HCT116 (cell line): ENCODE results near the gene NCR1. TPM values are rescaled to one million over a fixed set of nuclear protein-coding genes. Genes with fewer than 3 reads are reported as not detected.
"Not testable (repeated sequence)": the region's sequence is repeated elsewhere in the genome, so short reads cannot be mapped to it uniquely, and the experiment has no call there.

Experiments used
- ATAC-seq: fragments of 200-7000 bp; cut with Tn5 transposase; 2 replicates; pipeline ENCODE4 v1.9.1; 2020; ENCODE audit warnings: mild to moderate bottlenecking, moderate library complexity
- BruUV-seq: library from RNA; stranded (reverse); fragments of 400-500 nt; replicated peaks from 2 replicates; lab custom pipeline; 2021; lab: Mats Ljungman, UMichigan
- CTCF ChIA-PET: fragments of 300-600 bp; sonication (Branson Sonifier 250); formaldehyde crosslinking; loops from one replicate; lab custom pipeline; 2021; ENCODE audit warnings: antibody characterized with exemption; lab: Charles Lee
- POLR2A ChIA-PET: fragments of 300-600, 350-600 bp; sonication (Branson Sonifier 250); formaldehyde crosslinking; loops from one replicate; lab custom pipeline; 2021; ENCODE audit warnings: antibody characterized with exemption; lab: Charles Lee
- RAD21 ChIA-PET, 2 experiments: fragments of 300-600 bp; sonication (Branson Sonifier 250); formaldehyde crosslinking; loops; one replicate each; lab custom pipeline; 2023; ENCODE audit warnings: low total read pairs in 2 of 2; ENCODE audit not compliant: uncharacterized antibody in 2 of 2, unreplicated experiment in 2 of 2, low non-redundant PET in 1 of 2; lab: Charles Lee
- DNase-seq: peaks from one replicate; pipeline ENCODE4 v3.0.0-alpha.2; 2010; ENCODE audit warnings: low read depth, low spot score
- H2AFZ ChIP-seq: fragments of 200-600 bp; shearing (Covaris generic), sonication (generic); 2 replicates; pipeline ENCODE4 v1.6.1; 2017; ENCODE audit warnings: low read depth, mixed run types, mixed read lengths, antibody characterized with exemption, low read length; ENCODE audit not compliant: poor library complexity, severe bottlenecking
- H3K27ac ChIP-seq: 2 replicates; pipeline ENCODE4 v1.5.1; 2012; ENCODE audit warnings: low read depth, low read length
- H3K27me3 ChIP-seq: fragments of 200-600 bp; sonication (generic); 2 replicates; pipeline ENCODE4 v1.6.1; 2016; ENCODE audit warnings: mixed run types, low read length, mixed read lengths; ENCODE audit not compliant: insufficient read depth
- H3K36me3 ChIP-seq, 2 experiments: fragments of 200-500 bp in 1 of 2; fragments of 200-600 bp in 1 of 2; sonication (Bioruptor generic) in 1 of 2; sonication (generic) in 1 of 2; 2 replicates each; pipeline versions ENCODE4 v1.5.1 to v1.6.1; 2014 to 2016; ENCODE audit warnings: low read length in 2 of 2, inconsistent platforms in 1 of 2, mixed read lengths in 1 of 2, mixed run types in 1 of 2; ENCODE audit not compliant: insufficient read depth in 2 of 2, control insufficient read depth in 1 of 2
- H3K4me1 ChIP-seq, 2 experiments: fragments of 200-600 bp in 1 of 2; sonication (generic) in 1 of 2; 2 replicates each; pipeline versions ENCODE4 v1.5.1 to v1.6.1; 2012 to 2017; ENCODE audit warnings: low read length in 2 of 2, inconsistent platforms in 1 of 2, mild to moderate bottlenecking in 1 of 2, mixed read lengths in 1 of 2, mixed run types in 1 of 2, moderate library complexity in 1 of 2; ENCODE audit not compliant: insufficient read depth in 2 of 2, control insufficient read depth in 1 of 2
- H3K4me2 ChIP-seq: fragments of 200-600 bp; sonication (generic); 2 replicates; pipeline ENCODE4 v1.6.1; 2017; ENCODE audit warnings: mixed run types, low read length, mixed read lengths
- H3K4me3 ChIP-seq, 2 experiments: fragments of 200-600 bp in 1 of 2; sonication (generic) in 1 of 2; replicated peaks in 1 of 2; 2 replicates each; pipeline ENCODE4 v1.5.1; 2011 to 2016; ENCODE audit warnings: low read length in 2 of 2, control low read depth in 1 of 2, low read depth in 1 of 2, mild to moderate bottlenecking in 1 of 2, mixed read lengths in 1 of 2, mixed run types in 1 of 2
- H3K79me2 ChIP-seq: fragments of 200-600 bp; sonication (generic); 2 replicates; pipeline ENCODE4 v1.6.1; 2017; ENCODE audit warnings: mild to moderate bottlenecking, mixed run types, low read length, moderate library complexity, mixed read lengths; ENCODE audit not compliant: insufficient read depth
- H3K9ac ChIP-seq: fragments of 200-600 bp; sonication (generic); 2 replicates; pipeline ENCODE4 v1.6.1; 2016; ENCODE audit warnings: low read length, mixed read lengths
- H3K9me2 ChIP-seq: fragments of 200-600 bp; sonication (generic), shearing (Covaris generic); 2 replicates; pipeline ENCODE4 v1.6.1; 2017; ENCODE audit warnings: mixed run types, mild to moderate bottlenecking, moderate library complexity; ENCODE audit not compliant: insufficient read depth
- H3K9me3 ChIP-seq, 2 experiments: fragments of 200-500 bp in 1 of 2; fragments of 200-600 bp in 1 of 2; sonication (Bioruptor generic) in 1 of 2; sonication (generic) in 1 of 2; 2 replicates each; pipeline ENCODE4 v1.6.1; 2014 to 2017; ENCODE audit warnings: low read length in 2 of 2, mixed read lengths in 2 of 2, inconsistent platforms in 1 of 2, low read depth in 1 of 2, mild to moderate bottlenecking in 1 of 2, mixed run types in 1 of 2, moderate library complexity in 1 of 2; ENCODE audit not compliant: control insufficient read depth in 1 of 2, insufficient read depth in 1 of 2
- H4K20me1 ChIP-seq: fragments of 200-600 bp; sonication (generic), shearing (Covaris generic); 2 replicates; pipeline ENCODE4 v1.6.1; 2017; ENCODE audit warnings: mixed run types, mild to moderate bottlenecking, moderate library complexity; ENCODE audit not compliant: insufficient read depth
- ELF1 ChIP-seq: IDR thresholded peaks from 2 replicates; pipeline ENCODE4 v1.6.1; 2012; ENCODE audit warnings: low read depth, borderline replicate concordance
- EZH2phosphoT487 ChIP-seq: fragments of 200-600 bp; IDR thresholded peaks from 2 replicates; pipeline ENCODE4 v1.6.1; 2018; ENCODE audit warnings: antibody characterized with exemption, borderline replicate concordance
- ZFX ChIP-seq: fragments of 450-650 bp; IDR thresholded peaks from 2 replicates; pipeline ENCODE4 v1.6.1; 2017
- intact Hi-C: fragments of 100-400 bp; cut with micrococcal nuclease; formaldehyde crosslinking; loops from 2 replicates; pipeline ENCODE4 v1.10.0; 2022
- total RNA-seq: library from RNA; stranded (reverse); gene quantifications from one replicate; pipeline ENCODE4 v1.2.1, GENCODE V29; 2021; ENCODE audit not compliant: unreplicated experiment
- TF ChIP-seq, protein P1 (sequence below): IDR thresholded peaks from 2 replicates; pipeline ENCODE4 v1.6.1; 2012

The NCR1 gene
- total RNA-seq, 1 experiment from 2014 or later = not detected

DNA sequence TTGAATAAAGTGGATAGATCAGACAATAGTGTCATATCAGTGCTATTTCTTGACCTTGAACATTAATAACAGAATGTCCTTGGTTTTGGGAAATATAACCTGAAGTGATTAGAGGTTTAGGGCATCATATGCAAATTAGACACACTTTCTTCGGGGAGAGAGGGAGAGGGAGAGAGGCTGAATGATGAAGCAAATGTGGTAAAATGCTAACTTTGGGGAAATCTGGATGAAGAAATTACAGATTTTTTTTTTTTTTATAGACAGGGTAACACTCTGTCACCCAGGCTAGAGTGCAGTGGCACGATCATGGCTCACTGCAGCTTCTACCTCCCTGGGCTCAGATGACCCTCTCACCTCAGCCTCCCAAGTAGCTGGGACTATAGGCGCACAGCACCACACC, 3.9 kb upstream of the NCR1 start:
- Histone ChIP-seq H3K4me2 (no peak overlapping the region), H3K9me3 (no peaks in the 10 kb centered on the region), H3K27ac (no peak overlapping the region)
- TF ChIP-seq, protein P1, sequence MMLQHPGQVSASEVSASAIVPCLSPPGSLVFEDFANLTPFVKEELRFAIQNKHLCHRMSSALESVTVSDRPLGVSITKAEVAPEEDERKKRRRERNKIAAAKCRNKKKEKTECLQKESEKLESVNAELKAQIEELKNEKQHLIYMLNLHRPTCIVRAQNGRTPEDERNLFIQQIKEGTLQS = no peak
- TF ChIP-seq, all 23 proteins: peak for 0
- Histone ChIP-seq H3K9me2 (no peaks in the 10 kb centered on the region), H3K36me3 (no peaks in the 10 kb centered on the region), H3K4me3 (no peak overlapping the region), H3K9ac (no peak overlapping the region), H3K79me2 (no peaks in the 10 kb centered on the region), H3K27me3 (no peaks in the 10 kb centered on the region), H3K4me1 (no peaks in the 10 kb centered on the region), H2AFZ (no peak overlapping the region), H4K20me1 (no peaks in the 10 kb centered on the region)
- RAD21 ChIA-PET = no interaction called here
- ATAC-seq = no peak
- no peak for DNase-seq
- POLR2A ChIA-PET = no interaction called here
- no TSS peak for BruUV-seq
- CTCF ChIA-PET = interaction anchor here (0.8 kb wide), 1 partner anchor 423 kb away, joined by 3 read pairs; no protein-coding TSS in a partner anchor
- intact Hi-C loops = no loop called here

DNA sequence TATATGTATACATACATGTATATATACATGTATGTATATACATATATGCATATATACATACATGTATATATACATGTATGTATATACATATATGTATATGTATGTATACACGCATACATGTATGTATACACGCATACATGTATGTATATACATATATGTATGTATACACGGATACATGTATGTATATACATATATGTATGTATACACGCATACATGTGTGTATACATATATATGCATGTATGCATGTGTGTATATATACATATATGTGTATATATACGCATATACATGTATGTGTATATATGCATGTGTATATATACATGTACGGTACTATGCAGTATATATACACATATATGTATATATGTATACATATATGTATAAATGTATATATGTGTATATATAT, 2.6 kb upstream of the NCR1 start:
- CTCF ChIA-PET = no interaction called here
- H3K27me3 ChIP-seq = no peaks in the 10 kb centered on the region

DNA sequence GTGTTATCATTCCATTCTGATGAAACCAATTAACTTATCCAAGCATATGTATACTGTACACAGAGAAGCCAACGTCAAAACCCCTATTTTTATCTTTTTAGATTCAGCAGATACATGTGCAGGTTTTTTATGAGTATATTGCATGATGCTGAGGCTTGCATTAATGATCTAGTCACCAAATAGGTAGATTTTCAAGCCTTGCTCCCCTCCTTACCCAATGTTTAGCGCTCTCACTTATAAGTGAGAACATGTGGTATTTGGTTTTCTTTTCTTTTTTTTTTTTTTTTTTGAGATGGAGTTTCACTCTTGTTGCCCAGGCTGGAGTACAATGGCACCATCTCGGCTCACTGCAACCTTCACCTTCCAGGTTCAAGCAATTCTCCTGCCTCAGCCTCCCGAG, 1.7 kb upstream of the NCR1 start:
- BruUV-seq, H3K36me3 ChIP-seq, H3K9me2 ChIP-seq, H3K9me3 ChIP-seq, H3K27me3 ChIP-seq, H3K9ac ChIP-seq, H3K79me2 ChIP-seq, DNase-seq, H3K4me3 ChIP-seq, H3K4me1 ChIP-seq, H2AFZ ChIP-seq, RAD21 ChIA-PET, intact Hi-C loops, H3K4me2 ChIP-seq, CTCF ChIA-PET, H4K20me1 ChIP-seq, POLR2A ChIA-PET, ATAC-seq, H3K27ac ChIP-seq: not testable (repeated sequence)

More for the DNA sequence above, 2.6 kb upstream of the NCR1 start:
- intact Hi-C loops = no loop called here
- no peak for DNase-seq
- TF ChIP-seq ZFX (no peak), ELF1 (no peak), EZH2phosphoT487 (no peak)
- no peak overlapping the region for H3K27ac ChIP-seq
- H3K4me3 ChIP-seq = no peak overlapping the region
- BruUV-seq = no TSS peak
- RAD21 ChIA-PET = no interaction called here
- no peaks in the 10 kb centered on the region for H3K36me3 ChIP-seq
- H3K4me2 ChIP-seq = no peak overlapping the region
- no peaks in the 10 kb centered on the region for H3K9me3 ChIP-seq
- H3K4me1 ChIP-seq = no peaks in the 10 kb centered on the region
- H3K9ac ChIP-seq = no peak overlapping the region
- no peak for ATAC-seq
- H4K20me1 ChIP-seq = no peaks in the 10 kb centered on the region
- POLR2A ChIA-PET = no interaction called here
- no peak overlapping the region for H2AFZ ChIP-seq
- no peaks in the 10 kb centered on the region for H3K79me2 ChIP-seq
- no peaks in the 10 kb centered on the region for H3K9me2 ChIP-seq
